Measurements from ENCODE around the gene BMP6. TPM values are rescaled to one million over a fixed set of nuclear protein-coding genes. Genes with fewer than 3 reads are reported as not detected.

BMP6 gene
- total and polyA plus RNA-seq, 2 of the 4 experiments (the other 2 are of a cell fraction) = 0.18 to 0.19 TPM

- 94% methylated on average over 11 of the region's 13 CpGs; no CpG with 5 or more reads in 1 of the 2 experiments for WGBS, 2 experiments (ENCODE audit: extremely low coverage in 2 of 2, insufficient read length in 1 of 2)
- no peak overlapping the region for H2AFZ ChIP-seq (replicated peaks; ENCODE audit: low read length, poor library complexity)
- H3K27ac ChIP-seq (ENCODE audit: insufficient read depth, low read length) = no peak overlapping the region
- H2BK5ac ChIP-seq (ENCODE audit: low read depth, low read length, poor library complexity, severe bottlenecking) = no peak overlapping the region
- intact Hi-C loops (cut with micrococcal nuclease) = loop anchor here (5.0 kb wide), 1 partner anchor 172 kb away; no protein-coding TSS in a partner anchor
- H2AK5ac ChIP-seq (ENCODE audit: low read depth, low read length) = no peak overlapping the region
- H3K79me1 ChIP-seq (ENCODE audit: low read depth in 1 of 2, low read length in 2 of 2) = peaks cover 14 to 21% of the 10 kb centered on the region in 2 experiments
- H4K91ac ChIP-seq (ENCODE audit: insufficient read depth, low read depth, low read length) = no peak overlapping the region
- H3K4me1 ChIP-seq (ENCODE audit: control insufficient read depth, insufficient read depth, low read length) = no peaks in the 10 kb centered on the region
- peaks cover 69% of the 10 kb centered on the region for H3K36me3 ChIP-seq (ENCODE audit: control insufficient read depth, insufficient read depth, low read length)
- no peak overlapping the region for H2BK15ac ChIP-seq (ENCODE audit: low read depth, low read length)
- no peaks in the 10 kb centered on the region for H3K27me3 ChIP-seq (ENCODE audit: control insufficient read depth, insufficient read depth, low read length)
- BruUV-seq (replicated peaks) = no TSS peak
- H3K4me2 ChIP-seq (ENCODE audit: low read depth, low read length) = no peak overlapping the region
- no peak overlapping the region for H3K56ac ChIP-seq (ENCODE audit: extremely low read depth, insufficient read depth, low read length)
- no peak overlapping the region for H3K4ac ChIP-seq (ENCODE audit: low read depth, low read length)
- no peak overlapping the region for H3K18ac ChIP-seq (ENCODE audit: low read depth, low read length)
- in situ Hi-C loops (cut with MboI; ENCODE audit: low sequenced_read_pairs) = loop anchor here (10.0 kb wide), 1 partner anchor 170 kb away; the partner anchor contains the start of gene BMP6
- H2BK120ac ChIP-seq (ENCODE audit: low read depth, low read length) = no peak overlapping the region
- H3K23ac ChIP-seq (ENCODE audit: low read depth, low read length) = no peak overlapping the region
- no peak overlapping the region for H2AK9ac ChIP-seq (replicated peaks; ENCODE audit: low read depth, low read length, poor library complexity)
- POLR2A ChIA-PET (ENCODE audit: unreplicated experiment) = no interaction called here
- no peak overlapping the region for H2BK20ac ChIP-seq (ENCODE audit: low read depth, low read length)
- no peak overlapping the region for H4K5ac ChIP-seq (ENCODE audit: low read depth, low read length)
- no peak overlapping the region for H4K8ac ChIP-seq (ENCODE audit: low read depth in 2 of 2, low read length in 2 of 2)
- H3K4me3 ChIP-seq (ENCODE audit: insufficient read depth, low read depth, low read length) = no peak overlapping the region
- H4K20me1 ChIP-seq (ENCODE audit: insufficient read depth, low read length) = no peaks in the 10 kb centered on the region; the same call in 1 of the 2 replicates
- H3K9me3 ChIP-seq (ENCODE audit: control insufficient read depth, insufficient read depth, low read length) = no peaks in the 10 kb centered on the region
- dilution Hi-C loops (cut with HindIII; ENCODE audit: low sequenced_read_pairs, unreplicated experiment) = no loop called here
- ATAC-seq (ENCODE audit: low read depth) (no peak), DNase-seq (no peak)
- no peaks in the 10 kb centered on the region for H3K9me1 ChIP-seq (ENCODE audit: insufficient read depth, low read length)
- CTCF ChIA-PET = interaction anchor here (0.6 kb wide), 1 partner anchor 172 kb away, joined by 3 read pairs; no protein-coding TSS in a partner anchor
- H3K14ac ChIP-seq (replicated peaks; ENCODE audit: low read depth, low read length) = no peak overlapping the region
- no peak overlapping the region for H3K9ac ChIP-seq (ENCODE audit: low read depth, low read length)
- TF ChIP-seq RFX5 (IDR thresholded peaks at IDR 0.05; ENCODE audit: low read depth, low read length) (no peak), MXI1 (IDR thresholded peaks at IDR 0.05; ENCODE audit: borderline replicate concordance, low read depth, low read length) (no peak), USF2 (IDR thresholded peaks at IDR 0.05; ENCODE audit: low read depth, low read length) (no peak), MAZ (IDR thresholded peaks at IDR 0.05; ENCODE audit: borderline replicate concordance, low read depth, low read length) (no peak), NFE2L2 (IDR thresholded peaks at IDR 0.05; ENCODE audit: low read depth, low read length) (no peak), MAFK (IDR thresholded peaks at IDR 0.05; ENCODE audit: low read depth, low read length) (no peak), SMC3 (IDR thresholded peaks at IDR 0.05; ENCODE audit: low read depth, low read length) (no peak), CHD1 (IDR thresholded peaks at IDR 0.05; ENCODE audit: low read depth, low read length) (no peak), RCOR1 (IDR thresholded peaks at IDR 0.05; ENCODE audit: insufficient replicate concordance, low read length) (no peak), CEBPB (IDR thresholded peaks at IDR 0.05; ENCODE audit: low read depth, low read length) (no peak), RAD21 (IDR thresholded peaks at IDR 0.05; ENCODE audit: low read length) (no peak), BHLHE40 (IDR thresholded peaks at IDR 0.05; ENCODE audit: low read depth, low read length) (no peak), FOS (IDR thresholded peaks at IDR 0.05; ENCODE audit: low read depth, low read length) (no peak)
- TF ChIP-seq, protein P1, sequence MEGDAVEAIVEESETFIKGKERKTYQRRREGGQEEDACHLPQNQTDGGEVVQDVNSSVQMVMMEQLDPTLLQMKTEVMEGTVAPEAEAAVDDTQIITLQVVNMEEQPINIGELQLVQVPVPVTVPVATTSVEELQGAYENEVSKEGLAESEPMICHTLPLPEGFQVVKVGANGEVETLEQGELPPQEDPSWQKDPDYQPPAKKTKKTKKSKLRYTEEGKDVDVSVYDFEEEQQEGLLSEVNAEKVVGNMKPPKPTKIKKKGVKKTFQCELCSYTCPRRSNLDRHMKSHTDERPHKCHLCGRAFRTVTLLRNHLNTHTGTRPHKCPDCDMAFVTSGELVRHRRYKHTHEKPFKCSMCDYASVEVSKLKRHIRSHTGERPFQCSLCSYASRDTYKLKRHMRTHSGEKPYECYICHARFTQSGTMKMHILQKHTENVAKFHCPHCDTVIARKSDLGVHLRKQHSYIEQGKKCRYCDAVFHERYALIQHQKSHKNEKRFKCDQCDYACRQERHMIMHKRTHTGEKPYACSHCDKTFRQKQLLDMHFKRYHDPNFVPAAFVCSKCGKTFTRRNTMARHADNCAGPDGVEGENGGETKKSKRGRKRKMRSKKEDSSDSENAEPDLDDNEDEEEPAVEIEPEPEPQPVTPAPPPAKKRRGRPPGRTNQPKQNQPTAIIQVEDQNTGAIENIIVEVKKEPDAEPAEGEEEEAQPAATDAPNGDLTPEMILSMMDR (conservative IDR thresholded peaks at IDR 0.05; ENCODE audit: low read depth, low read length) = no peak
Measured at GRCh38 chr6:7894262-7895124, 168.6 kb downstream of the BMP6 start.
